WTC11 (cell line): ENCODE data around the gene KDM4B. TPM values are rescaled to one million over a fixed set of nuclear protein-coding genes. Genes with fewer than 3 reads are reported as not detected.

Experiments used
- ATAC-seq: fragments of 200-7000 bp; cut with Tn5 transposase; 2 replicates; pipeline ENCODE4 v1.10.0; 2021; ENCODE audit warnings: mild to moderate bottlenecking, moderate library complexity
- CTCF ChIA-PET: fragments of 300-600 bp; sonication (Branson Sonifier 250); formaldehyde crosslinking; loops from one replicate; lab custom pipeline; 2021; ENCODE audit warnings: antibody characterized with exemption; lab: Charles Lee
- POLR2A ChIA-PET: fragments of 350-600 bp; sonication (Branson Sonifier 250); formaldehyde crosslinking; loops from one replicate; lab custom pipeline; 2021; ENCODE audit warnings: antibody characterized with exemption; lab: Charles Lee
- DNase-seq: peaks from one replicate; pipeline ENCODE4 v3.0.0; 2021; ENCODE audit warnings: low spot score
- H3K27ac Mint-ChIP-seq: 2 replicates; pipeline ENCODE4 v1.8.0; 2021; ENCODE audit warnings: mixed read lengths
- H3K27me3 Mint-ChIP-seq: 2 replicates; pipeline ENCODE4 v1.8.0; 2021; ENCODE audit warnings: low read depth, mild to moderate bottlenecking, moderate library complexity, mixed read lengths
- H3K36me3 Mint-ChIP-seq: 2 replicates; pipeline ENCODE4 v1.8.0; 2021; ENCODE audit warnings: mixed read lengths
- H3K4me1 Mint-ChIP-seq: 2 replicates; pipeline ENCODE4 v1.8.0; 2022; ENCODE audit warnings: mixed read lengths
- H3K4me3 Mint-ChIP-seq: 2 replicates; pipeline ENCODE4 v1.8.0; 2021; ENCODE audit warnings: mild to moderate bottlenecking, moderate library complexity, mixed read lengths
- H3K9me3 Mint-ChIP-seq: 2 replicates; pipeline ENCODE4 v1.8.0; 2021; ENCODE audit warnings: mixed read lengths
- AR ChIP-seq: fragments of 250-450 bp; sonication (Bioruptor Pico); IDR thresholded peaks from 2 replicates; pipeline ENCODE4 v1.9.0; 2021; ENCODE audit warnings: mild to moderate bottlenecking
- ATF1 ChIP-seq: sonication (generic); formaldehyde crosslinking; IDR thresholded peaks from 2 replicates; pipeline ENCODE4 v1.8.1; 2023; ENCODE audit warnings: mild to moderate bottlenecking, moderate library complexity, missing genetic modification reagents
- ATF2 ChIP-seq: sonication (generic); formaldehyde crosslinking; IDR thresholded peaks from 2 replicates; pipeline ENCODE4 v1.8.1; 2022; ENCODE audit warnings: low read depth, missing genetic modification reagents, borderline replicate concordance
- ELF4 ChIP-seq: sonication (generic); formaldehyde crosslinking; IDR thresholded peaks from 2 replicates; pipeline ENCODE4 v1.8.1; 2022; ENCODE audit warnings: low read depth, mild to moderate bottlenecking, moderate library complexity, missing genetic modification reagents
- FOXK1 ChIP-seq: sonication (generic); formaldehyde crosslinking; IDR thresholded peaks from 2 replicates; pipeline ENCODE4 v1.8.0; 2022; ENCODE audit warnings: mild to moderate bottlenecking, moderate library complexity, missing genetic modification reagents
- JAZF1 ChIP-seq: fragments of 250-450 bp; sonication (Bioruptor Pico); IDR thresholded peaks from 2 replicates; pipeline ENCODE4 v1.9.0; 2021; ENCODE audit warnings: moderate library complexity, mild to moderate bottlenecking, inconsistent platforms
- KAT7 ChIP-seq: sonication (generic); formaldehyde crosslinking; IDR thresholded peaks from 2 replicates; pipeline ENCODE4 v1.8.1; 2023; ENCODE audit warnings: missing genetic modification reagents, mild to moderate bottlenecking, borderline replicate concordance
- MYBL2 ChIP-seq: sonication (generic); formaldehyde crosslinking; IDR thresholded peaks from 2 replicates; pipeline ENCODE4 v1.8.1; 2023; ENCODE audit warnings: mild to moderate bottlenecking, moderate library complexity, missing genetic modification reagents
- NR1H2 ChIP-seq: sonication (generic); formaldehyde crosslinking; IDR thresholded peaks from 2 replicates; pipeline ENCODE4 v1.9.0; 2021; ENCODE audit warnings: mild to moderate bottlenecking, moderate library complexity, missing genetic modification reagents
- SMAD3 ChIP-seq: sonication (generic); formaldehyde crosslinking; IDR thresholded peaks from 2 replicates; pipeline ENCODE4 v1.8.0; 2022; ENCODE audit warnings: missing genetic modification reagents, mild to moderate bottlenecking, borderline replicate concordance
- SP1 ChIP-seq: sonication (generic); formaldehyde crosslinking; conservative IDR thresholded peaks from 2 replicates; pipeline ENCODE4 v1.8.1; 2022; ENCODE audit warnings: missing genetic modification reagents
- ZNF281 ChIP-seq: sonication (generic); formaldehyde crosslinking; IDR thresholded peaks from 2 replicates; pipeline ENCODE4 v1.8.0; 2023; ENCODE audit warnings: mild to moderate bottlenecking, missing genetic modification reagents
- total RNA-seq: library from RNA; stranded (reverse); gene quantifications from 3 replicates; pipeline ENCODE4 v1.2.3, GENCODE V29; 2021
- TF ChIP-seq, protein P1 (sequence below): sonication (generic); formaldehyde crosslinking; IDR thresholded peaks from 2 replicates; pipeline ENCODE4 v1.8.0; 2022; ENCODE audit warnings: missing genetic modification reagents
- TF ChIP-seq, protein P2 (sequence below): fragments of 250-450 bp; sonication (Bioruptor Pico); IDR thresholded peaks from 2 replicates; pipeline ENCODE4 v1.9.0; 2021; ENCODE audit warnings: mild to moderate bottlenecking
- TF ChIP-seq, protein P3 (sequence below): sonication (generic); formaldehyde crosslinking; IDR thresholded peaks from 2 replicates; pipeline ENCODE4 v1.8.0; 2022; ENCODE audit warnings: mild to moderate bottlenecking, missing genetic modification reagents

The KDM4B gene
- total RNA-seq, 1 experiment from 2014 or later, result 43.2 TPM

GRCh38 chr19:5006821-5007220 lies 37.9 kb downstream of the KDM4B start (continued):
- TF ChIP-seq, protein P1, sequence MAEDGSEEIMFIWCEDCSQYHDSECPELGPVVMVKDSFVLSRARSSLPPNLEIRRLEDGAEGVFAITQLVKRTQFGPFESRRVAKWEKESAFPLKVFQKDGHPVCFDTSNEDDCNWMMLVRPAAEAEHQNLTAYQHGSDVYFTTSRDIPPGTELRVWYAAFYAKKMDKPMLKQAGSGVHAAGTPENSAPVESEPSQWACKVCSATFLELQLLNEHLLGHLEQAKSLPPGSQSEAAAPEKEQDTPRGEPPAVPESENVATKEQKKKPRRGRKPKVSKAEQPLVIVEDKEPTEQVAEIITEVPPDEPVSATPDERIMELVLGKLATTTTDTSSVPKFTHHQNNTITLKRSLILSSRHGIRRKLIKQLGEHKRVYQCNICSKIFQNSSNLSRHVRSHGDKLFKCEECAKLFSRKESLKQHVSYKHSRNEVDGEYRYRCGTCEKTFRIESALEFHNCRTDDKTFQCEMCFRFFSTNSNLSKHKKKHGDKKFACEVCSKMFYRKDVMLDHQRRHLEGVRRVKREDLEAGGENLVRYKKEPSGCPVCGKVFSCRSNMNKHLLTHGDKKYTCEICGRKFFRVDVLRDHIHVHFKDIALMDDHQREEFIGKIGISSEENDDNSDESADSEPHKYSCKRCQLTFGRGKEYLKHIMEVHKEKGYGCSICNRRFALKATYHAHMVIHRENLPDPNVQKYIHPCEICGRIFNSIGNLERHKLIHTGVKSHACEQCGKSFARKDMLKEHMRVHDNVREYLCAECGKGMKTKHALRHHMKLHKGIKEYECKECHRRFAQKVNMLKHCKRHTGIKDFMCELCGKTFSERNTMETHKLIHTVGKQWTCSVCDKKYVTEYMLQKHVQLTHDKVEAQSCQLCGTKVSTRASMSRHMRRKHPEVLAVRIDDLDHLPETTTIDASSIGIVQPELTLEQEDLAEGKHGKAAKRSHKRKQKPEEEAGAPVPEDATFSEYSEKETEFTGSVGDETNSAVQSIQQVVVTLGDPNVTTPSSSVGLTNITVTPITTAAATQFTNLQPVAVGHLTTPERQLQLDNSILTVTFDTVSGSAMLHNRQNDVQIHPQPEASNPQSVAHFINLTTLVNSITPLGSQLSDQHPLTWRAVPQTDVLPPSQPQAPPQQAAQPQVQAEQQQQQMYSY, result no peak
- no peak for TF ChIP-seq ATF1 (CRISPR knock-in tag)
- no peak for TF ChIP-seq SP1
- TF ChIP-seq ZNF281, result no peak
- no peak for TF ChIP-seq JAZF1 (CRISPR knock-in tag)
- TF ChIP-seq AR, result no peak

- CTCF ChIA-PET, result no interaction called here
- H3K27ac Mint-ChIP-seq, result no peak overlapping the region
- no peak for TF ChIP-seq MYBL2
- TF ChIP-seq, protein P2, sequence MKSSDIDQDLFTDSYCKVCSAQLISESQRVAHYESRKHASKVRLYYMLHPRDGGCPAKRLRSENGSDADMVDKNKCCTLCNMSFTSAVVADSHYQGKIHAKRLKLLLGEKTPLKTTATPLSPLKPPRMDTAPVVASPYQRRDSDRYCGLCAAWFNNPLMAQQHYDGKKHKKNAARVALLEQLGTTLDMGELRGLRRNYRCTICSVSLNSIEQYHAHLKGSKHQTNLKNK, result no peak
- no peak for TF ChIP-seq ATF2
- no peak for TF ChIP-seq SMAD3 (CRISPR knock-in tag)
- TF ChIP-seq, protein P1, result no peak
- TF ChIP-seq ELF4, result no peak
- TF ChIP-seq NR1H2, result no peak
- TF ChIP-seq KAT7 (CRISPR knock-in tag), result no peak
- TF ChIP-seq FOXK1 (CRISPR knock-in tag), result no peak
- TF ChIP-seq, protein P3, sequence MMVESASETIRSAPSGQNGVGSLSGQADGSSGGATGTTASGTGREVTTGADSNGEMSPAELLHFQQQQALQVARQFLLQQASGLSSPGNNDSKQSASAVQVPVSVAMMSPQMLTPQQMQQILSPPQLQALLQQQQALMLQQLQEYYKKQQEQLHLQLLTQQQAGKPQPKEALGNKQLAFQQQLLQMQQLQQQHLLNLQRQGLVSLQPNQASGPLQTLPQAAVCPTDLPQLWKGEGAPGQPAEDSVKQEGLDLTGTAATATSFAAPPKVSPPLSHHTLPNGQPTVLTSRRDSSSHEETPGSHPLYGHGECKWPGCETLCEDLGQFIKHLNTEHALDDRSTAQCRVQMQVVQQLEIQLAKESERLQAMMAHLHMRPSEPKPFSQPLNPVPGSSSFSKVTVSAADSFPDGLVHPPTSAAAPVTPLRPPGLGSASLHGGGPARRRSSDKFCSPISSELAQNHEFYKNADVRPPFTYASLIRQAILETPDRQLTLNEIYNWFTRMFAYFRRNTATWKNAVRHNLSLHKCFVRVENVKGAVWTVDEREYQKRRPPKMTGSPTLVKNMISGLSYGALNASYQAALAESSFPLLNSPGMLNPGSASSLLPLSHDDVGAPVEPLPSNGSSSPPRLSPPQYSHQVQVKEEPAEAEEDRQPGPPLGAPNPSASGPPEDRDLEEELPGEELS (CRISPR knock-in tag), result no peak
These were observed 42.7 kb downstream of the KDM4B start for GRCh38 chr19:5011476-5012238.

More at GRCh38 chr19:5011476-5012238, 42.7 kb downstream of the KDM4B start:
- Mint-ChIP-seq H3K4me1 (peaks cover 3% of the 10 kb centered on the region; the same call in 1 of the 2 replicates), H3K27me3 (no peaks in the 10 kb centered on the region), H3K9me3 (peaks cover 13% of the 10 kb centered on the region), H3K36me3 (peaks cover 15% of the 10 kb centered on the region), H3K4me3 (no peak overlapping the region)
- DNase-seq, result no peak
- POLR2A ChIA-PET, result no interaction called here
- no peak for ATAC-seq
